ENCODE measurements around the gene ISCU.

Gene ISCU

DNA sequence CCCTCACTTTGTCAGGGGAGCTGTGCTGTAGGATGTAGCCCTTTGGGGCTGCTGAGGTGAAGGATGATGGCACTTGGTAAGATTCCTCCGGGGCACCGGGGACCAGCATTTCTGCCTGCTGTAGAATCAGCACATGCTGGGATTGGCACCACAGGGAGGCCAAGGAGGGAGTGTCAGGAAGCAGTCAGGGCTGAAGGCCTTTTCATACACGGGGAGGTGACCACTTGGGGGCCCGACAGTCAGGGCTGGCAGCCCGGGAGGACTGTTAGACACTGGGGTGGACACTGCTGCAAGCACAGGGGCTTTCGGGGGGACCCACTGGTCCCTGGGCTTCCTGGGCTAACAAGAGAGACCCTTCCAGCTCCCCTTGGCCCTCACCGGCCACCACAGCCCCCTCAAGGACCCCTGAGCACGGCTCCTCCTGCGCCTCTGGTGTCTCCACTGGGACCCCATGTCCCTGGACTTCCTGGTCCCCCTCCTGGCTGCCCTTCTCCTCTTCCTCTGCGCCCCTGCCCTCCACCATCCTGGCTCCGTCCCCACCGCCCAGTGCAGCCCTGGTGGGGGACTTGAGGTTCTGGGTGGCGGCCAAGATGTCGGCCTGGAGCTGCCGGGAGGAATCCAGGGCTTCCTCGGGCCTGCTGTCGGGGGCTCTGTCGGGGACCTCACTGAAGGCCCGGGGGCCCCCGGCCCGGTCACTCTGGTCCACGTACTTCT lies 29.0 kb downstream of the ISCU start:
- no peak for DNase-seq

DNA sequence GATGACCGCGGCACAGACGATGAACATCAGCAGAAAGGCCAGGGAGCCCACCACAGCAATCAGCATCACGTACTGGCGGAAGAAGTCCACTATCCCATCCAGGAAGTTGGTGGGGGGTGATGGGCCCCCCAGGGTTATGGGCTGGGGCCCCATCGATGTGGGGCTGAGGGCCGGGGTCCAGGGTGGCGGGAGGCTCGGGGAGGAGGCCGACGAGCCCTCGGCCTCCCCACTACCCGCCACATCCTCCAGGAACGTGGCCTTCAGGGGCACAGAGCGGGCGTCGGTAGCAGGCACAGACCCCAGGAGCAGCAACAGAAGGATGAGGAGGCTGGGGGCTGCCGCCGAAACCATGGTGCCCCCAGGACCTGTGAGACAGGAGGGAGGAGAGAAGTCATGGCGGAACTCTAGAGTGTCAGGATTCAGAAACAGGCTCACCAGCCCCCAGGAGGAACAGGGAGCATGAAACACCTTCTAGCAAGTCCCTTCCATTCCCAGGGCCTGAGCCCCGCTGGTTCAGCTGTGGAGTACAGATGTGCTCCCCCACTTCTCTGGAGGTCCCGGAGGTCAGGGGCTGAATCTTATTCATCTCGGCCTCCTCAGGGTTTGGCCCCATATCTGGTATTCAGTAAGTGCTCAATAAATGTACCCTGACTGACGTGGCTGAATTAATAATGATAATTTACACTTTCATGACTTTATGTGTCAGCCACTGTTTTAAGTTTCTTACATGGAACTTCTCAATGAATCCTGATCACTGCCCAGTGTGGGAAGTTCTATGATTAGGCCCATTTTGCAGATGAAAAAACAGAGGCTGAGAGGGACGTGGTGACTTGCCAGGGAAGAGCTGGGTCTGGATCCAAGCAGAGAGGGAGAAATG lies 29.9 kb downstream of the ISCU start:
- no peak for DNase-seq

- no peak for DNase-seq
Measured at GRCh38 chr12:108594323-108594903, 32.0 kb downstream of the ISCU start.

DNA sequence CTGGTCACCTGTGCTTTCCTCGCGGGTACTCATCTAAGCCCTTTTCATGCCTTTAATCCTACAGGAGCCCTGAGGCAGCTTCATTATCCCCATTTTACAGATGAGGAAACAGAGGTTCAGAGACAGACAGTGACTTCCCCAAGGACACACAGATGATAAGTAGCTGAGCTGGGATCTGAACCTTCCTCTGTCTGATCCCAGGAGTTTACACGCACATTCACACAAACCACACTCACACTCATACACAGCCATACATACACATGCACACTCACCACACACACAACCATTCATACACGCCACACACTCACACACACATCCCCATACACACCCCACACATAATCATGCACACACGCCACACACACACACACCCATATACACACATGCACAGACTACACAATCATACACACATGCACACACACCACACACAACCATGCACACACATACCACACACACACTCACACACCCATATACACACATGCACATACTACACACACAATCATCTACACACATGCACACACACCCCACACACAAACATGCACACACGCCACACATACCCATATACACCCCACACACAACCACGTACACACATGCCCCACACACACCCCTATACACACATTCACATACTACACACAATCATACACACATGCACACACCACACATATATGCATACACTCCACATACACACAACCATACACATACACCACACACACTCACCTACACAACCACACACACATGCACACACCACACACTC lies 32.7 kb downstream of the ISCU start:
- no peak for DNase-seq

- DNase-seq = no peak
Measured at GRCh38 chr12:108595711-108596647, 33.6 kb downstream of the ISCU start.

GRCh38 chr12:108596854-108597558 lies 34.6 kb downstream of the ISCU start:
- no peak for DNase-seq

GRCh38 chr12:108597559-108598471 lies 35.4 kb downstream of the ISCU start, which contains the start of gene TMEM119:
TSS of gene TMEM119 (minus strand) at chr12:108598084. CDS start at chr12:108592383, 5,701 bp downstream.
- no peak for DNase-seq

- DNase-seq = no peak
Measured at GRCh38 chr12:108598553-108599250, 36.3 kb downstream of the ISCU start.

DNA sequence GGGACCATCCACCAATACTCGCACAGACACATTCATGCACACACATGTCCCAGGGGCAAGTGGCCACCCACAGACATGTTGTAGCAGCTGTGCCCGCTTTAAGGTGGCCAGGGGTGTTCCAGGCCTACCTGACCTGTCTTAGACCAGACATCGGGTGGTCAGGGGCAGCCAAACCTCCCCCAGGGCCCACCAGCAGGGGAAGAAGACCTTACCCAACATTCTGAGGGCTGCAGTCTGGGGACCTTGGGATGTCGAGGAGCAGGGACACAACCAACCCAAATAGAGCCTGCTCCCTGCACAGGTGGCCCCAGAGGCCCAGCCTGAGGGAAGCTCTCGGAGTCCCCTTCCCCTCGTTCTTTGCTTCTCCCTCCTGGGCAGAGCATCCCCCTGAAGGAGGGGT lies 37.1 kb downstream of the ISCU start:
- no peak for DNase-seq

- no peak for DNase-seq
Measured at GRCh38 chr12:108599948-108600701, 37.7 kb downstream of the ISCU start.

GRCh38 chr12:108600702-108601007 lies 38.3 kb downstream of the ISCU start:
- no peak for DNase-seq

- no peak for DNase-seq
Measured at GRCh38 chr12:108602209-108602705, 39.9 kb downstream of the ISCU start.

GRCh38 chr12:108602976-108603704 lies 40.7 kb downstream of the ISCU start:
- DNase-seq = no peak

DNA sequence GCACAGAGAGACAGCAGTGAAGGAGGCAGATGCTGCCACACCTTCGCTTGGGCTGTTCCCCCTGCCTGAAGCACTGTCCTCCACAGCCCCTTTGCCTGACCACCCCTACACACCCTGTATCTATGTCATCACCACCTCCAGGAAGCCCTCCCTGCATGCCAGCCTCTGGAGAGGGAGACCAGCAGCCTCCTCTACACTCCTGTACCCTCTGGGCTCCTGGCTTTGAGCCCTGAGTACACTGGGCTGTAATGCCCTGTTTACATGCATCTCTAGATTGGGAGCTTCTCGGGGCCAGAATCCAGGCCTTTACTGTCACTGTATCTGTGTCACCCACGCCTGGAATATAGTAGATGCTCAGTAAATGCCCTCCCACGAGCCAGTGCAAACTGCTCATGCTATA lies 41.3 kb downstream of the ISCU start:
- DNase-seq = no peak

DNA sequence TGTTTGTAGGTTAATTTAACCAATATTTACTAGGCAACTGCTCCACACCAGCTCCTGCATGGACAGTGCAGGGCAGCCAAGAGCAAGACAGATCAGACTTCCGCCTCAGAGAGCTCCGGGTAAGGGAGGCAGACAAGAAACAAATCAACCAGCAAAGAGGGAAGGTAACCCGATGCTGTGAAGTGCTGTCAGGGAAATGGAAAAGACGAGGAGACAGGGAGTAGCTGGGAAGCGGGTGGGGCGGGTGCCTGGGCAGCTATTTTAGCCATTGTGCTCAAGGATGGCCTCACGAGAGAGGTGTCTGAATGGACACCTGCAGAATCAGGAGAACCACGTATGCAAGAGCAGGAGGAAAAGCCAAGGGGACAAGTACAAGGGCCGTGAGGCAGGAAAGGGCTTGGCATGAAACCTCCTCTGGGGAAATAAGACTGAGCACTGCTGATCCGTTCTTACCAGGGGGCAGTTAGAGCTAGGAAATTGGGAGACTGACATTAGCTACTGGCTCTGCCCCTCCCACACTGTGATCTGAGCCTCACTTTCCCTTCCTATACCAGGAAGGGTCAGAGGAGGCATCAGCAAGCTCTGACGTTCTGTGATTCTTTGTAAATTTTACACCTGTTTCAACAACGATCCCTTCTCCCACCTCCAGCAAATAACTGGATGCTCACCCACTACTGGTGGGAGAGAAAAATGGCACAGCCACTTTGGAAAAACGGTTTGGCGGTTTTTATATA lies 42.0 kb downstream of the ISCU start:
- DNase-seq = no peak

GRCh38 chr12:108605000-108605689 lies 42.7 kb downstream of the ISCU start:
- DNase-seq = no peak
